Stimulated activated CD4-positive, alpha-beta T cell treated with anti-CD3 and anti-CD28 coated beads, Interleukin-1b, Interleukin-23, amount 100 ng/mL, for 24 hours (primary cell): Measurements from ENCODE around the gene TRAF5.
A peak's percentile ranks its signal among the peaks of the same experiment; 100 is the strongest.
"Not testable (repeated sequence)": the region's sequence is repeated elsewhere in the genome, so short reads cannot be mapped to it uniquely, and the experiment has no call there.

ENCODE experiments used
- DNase-seq, 4 experiments: peaks; one replicate each; pipeline ENCODE4 v3.0.0-alpha.2; 2020; ENCODE audit warnings: low read depth in 4 of 4, low spot score in 1 of 4

TRAF5 gene

GRCh38 chr1:211326528-211327345, at the start of gene TRAF5:
TSS of gene TRAF5 (plus strand) at chr1:211326833. CDS start at chr1:211353240, 26,407 bp downstream.
- DNase-seq = peak in 1 of 4 experiments; percentile 37

- DNase-seq = no peak
These were observed 47.3 kb upstream of the TRAF5 start for GRCh38 chr1:211279340-211279739.

GRCh38 chr1:211280910-211281309, 45.7 kb upstream of the TRAF5 start:
- no peak for DNase-seq

GRCh38 chr1:211281320-211282022, 45.2 kb upstream of the TRAF5 start:
- no peak for DNase-seq

GRCh38 chr1:211282023-211282373, 44.6 kb upstream of the TRAF5 start:
- DNase-seq = no peak

- DNase-seq = no peak
These were observed 41.4 kb upstream of the TRAF5 start for GRCh38 chr1:211285196-211285595.

GRCh38 chr1:211287218-211287617, 39.4 kb upstream of the TRAF5 start:
- DNase-seq = no peak

GRCh38 chr1:211292411-211292810, 34.2 kb upstream of the TRAF5 start:
- DNase-seq = no peak

GRCh38 chr1:211296396-211296795, 30.2 kb upstream of the TRAF5 start:
- DNase-seq = no peak

- peak in 1 of 4 experiments; percentile 14 for DNase-seq
These were observed 21.6 kb upstream of the TRAF5 start for GRCh38 chr1:211305044-211305443.

- DNase-seq = no peak
These were observed 17.0 kb upstream of the TRAF5 start for GRCh38 chr1:211309617-211310016.

GRCh38 chr1:211313392-211313791, 13.2 kb upstream of the TRAF5 start:
- DNase-seq = no peak

- DNase-seq = no peak
These were observed 7.9 kb upstream of the TRAF5 start for GRCh38 chr1:211318576-211319280.

GRCh38 chr1:211319892-211320291, 6.7 kb upstream of the TRAF5 start:
- DNase-seq = no peak

- DNase-seq = no peak
These were observed 5.7 kb upstream of the TRAF5 start for GRCh38 chr1:211320980-211321379.

GRCh38 chr1:211321646-211322045, 5.0 kb upstream of the TRAF5 start:
- not testable (repeated sequence) for DNase-seq

- DNase-seq = peak in 2 of 4 experiments; percentile 42 to 46
These were observed 3.2 kb upstream of the TRAF5 start for GRCh38 chr1:211323156-211324063.

- no peak for DNase-seq
These were observed 1.4 kb upstream of the TRAF5 start for GRCh38 chr1:211324992-211325775.

GRCh38 chr1:211326140-211326527, 499 bp upstream of the TRAF5 start:
- DNase-seq = no peak

GRCh38 chr1:211327346-211327921, 801 bp downstream of the TRAF5 start:
- DNase-seq = no peak
